Astrocyte of the spinal cord (primary cell): ENCODE measurements around the gene SUGCT.

ENCODE experiments used
- DNase-seq: peaks from one replicate; pipeline ENCODE4 v3.0.0; 2011; ENCODE audit warnings: low read depth, low spot score
- H3K4me3 ChIP-seq: 2 replicates; pipeline ENCODE4 v1.5.1; 2011; ENCODE audit warnings: low read depth, mild to moderate bottlenecking, low read length, moderate library complexity
- in situ Hi-C: cut with HindIII; loops from 2 replicates; pipeline ENCODE4 v1.10.0; 2017; ENCODE audit warnings: low sequenced_read_pairs
- TF ChIP-seq, protein P1 (sequence below): IDR thresholded peaks from 2 replicates; pipeline ENCODE4 v1.5.1; 2012; ENCODE audit warnings: low read depth, mild to moderate bottlenecking, low read length, inconsistent platforms

The SUGCT gene

DNA sequence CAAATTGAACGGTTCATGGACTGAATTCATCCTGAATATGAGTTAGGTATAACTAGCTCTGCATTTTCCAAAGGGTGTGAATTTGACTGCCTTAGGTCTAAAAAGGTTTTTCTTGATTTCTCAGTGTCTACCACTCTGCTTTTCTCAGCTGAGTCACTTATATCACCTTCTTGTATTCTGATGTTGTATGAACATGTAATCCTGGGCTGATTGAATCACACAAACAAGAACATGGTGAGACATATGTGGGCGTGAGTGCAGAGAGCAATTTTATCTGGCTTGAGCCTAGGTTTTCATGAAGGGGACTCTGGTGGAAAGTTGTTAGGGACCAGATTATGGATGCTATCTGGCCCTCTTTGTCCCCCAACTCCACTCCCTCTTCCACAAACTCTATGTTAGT is 239.8 kb downstream of the SUGCT start:
- TF ChIP-seq, protein P1, sequence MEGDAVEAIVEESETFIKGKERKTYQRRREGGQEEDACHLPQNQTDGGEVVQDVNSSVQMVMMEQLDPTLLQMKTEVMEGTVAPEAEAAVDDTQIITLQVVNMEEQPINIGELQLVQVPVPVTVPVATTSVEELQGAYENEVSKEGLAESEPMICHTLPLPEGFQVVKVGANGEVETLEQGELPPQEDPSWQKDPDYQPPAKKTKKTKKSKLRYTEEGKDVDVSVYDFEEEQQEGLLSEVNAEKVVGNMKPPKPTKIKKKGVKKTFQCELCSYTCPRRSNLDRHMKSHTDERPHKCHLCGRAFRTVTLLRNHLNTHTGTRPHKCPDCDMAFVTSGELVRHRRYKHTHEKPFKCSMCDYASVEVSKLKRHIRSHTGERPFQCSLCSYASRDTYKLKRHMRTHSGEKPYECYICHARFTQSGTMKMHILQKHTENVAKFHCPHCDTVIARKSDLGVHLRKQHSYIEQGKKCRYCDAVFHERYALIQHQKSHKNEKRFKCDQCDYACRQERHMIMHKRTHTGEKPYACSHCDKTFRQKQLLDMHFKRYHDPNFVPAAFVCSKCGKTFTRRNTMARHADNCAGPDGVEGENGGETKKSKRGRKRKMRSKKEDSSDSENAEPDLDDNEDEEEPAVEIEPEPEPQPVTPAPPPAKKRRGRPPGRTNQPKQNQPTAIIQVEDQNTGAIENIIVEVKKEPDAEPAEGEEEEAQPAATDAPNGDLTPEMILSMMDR, result no peak
- no peak for DNase-seq
- in situ Hi-C loops, result no loop called here
- no peak overlapping the region for H3K4me3 ChIP-seq

DNA sequence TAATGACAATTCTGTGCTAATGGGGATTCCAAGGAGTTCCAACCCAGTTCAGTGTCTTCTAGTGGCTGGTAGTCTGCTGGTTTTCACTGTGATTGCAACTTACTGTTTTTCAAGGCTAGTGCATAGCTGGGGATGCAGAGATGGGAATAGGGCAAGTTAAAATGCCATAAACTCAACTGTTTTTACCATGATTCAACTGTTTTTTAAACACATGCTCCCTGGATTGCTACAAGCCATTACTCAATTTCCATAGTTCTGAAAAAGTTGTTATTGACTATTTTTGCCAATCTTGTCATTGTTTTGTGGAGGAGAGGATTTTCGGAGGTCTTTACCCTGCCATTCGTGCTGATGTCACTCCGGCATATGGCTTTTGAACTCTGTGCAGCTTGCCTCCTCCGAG is 245.3 kb downstream of the SUGCT start:
- TF ChIP-seq, protein P1, result no peak
- H3K4me3 ChIP-seq, result no peak overlapping the region
- no peak for DNase-seq
- in situ Hi-C loops, result no loop called here

DNA sequence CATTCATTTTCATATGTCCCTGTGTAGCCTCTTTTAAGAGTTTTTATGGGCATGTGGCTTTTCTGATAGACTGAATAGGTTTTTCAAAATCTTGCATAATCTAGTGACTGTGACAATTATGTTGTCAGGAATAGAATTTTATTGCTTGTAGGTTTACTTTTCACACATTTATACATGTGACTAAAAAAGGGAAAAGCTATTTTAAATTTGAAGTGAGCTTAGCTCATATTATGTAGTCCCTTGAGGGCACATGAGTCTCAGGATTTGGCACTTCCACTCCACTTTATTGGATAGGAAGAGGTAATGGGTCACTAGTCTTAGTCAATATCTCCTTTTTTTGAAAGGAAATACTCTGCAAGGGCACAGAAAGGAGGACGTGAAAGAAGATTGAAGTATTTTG is 247.3 kb downstream of the SUGCT start:
- TF ChIP-seq, protein P1, result no peak
- H3K4me3 ChIP-seq, result no peak overlapping the region
- in situ Hi-C loops, result no loop called here
- no peak for DNase-seq

DNA sequence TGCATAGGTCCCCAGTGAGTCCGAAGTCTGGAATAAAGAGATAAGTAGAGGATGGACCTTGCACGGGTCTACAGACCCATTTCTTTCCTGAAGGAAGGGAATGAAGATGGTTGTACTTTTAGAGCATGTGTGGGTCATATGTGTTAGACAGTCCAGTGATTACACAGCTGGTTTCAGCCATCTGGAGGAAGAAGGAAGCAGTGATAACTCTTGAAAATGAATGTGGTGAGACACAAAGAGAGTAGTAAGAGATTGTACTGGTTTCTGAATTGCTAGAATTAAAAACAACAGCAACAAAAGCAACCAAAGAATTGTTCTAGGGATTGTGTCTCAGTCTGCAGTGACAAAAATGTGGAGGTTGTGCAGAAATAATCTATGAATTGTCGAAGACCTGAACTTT is 258.9 kb downstream of the SUGCT start:
- no peak for DNase-seq
- H3K4me3 ChIP-seq, result no peak overlapping the region
- in situ Hi-C loops, result no loop called here
- TF ChIP-seq, protein P1, result no peak

DNA sequence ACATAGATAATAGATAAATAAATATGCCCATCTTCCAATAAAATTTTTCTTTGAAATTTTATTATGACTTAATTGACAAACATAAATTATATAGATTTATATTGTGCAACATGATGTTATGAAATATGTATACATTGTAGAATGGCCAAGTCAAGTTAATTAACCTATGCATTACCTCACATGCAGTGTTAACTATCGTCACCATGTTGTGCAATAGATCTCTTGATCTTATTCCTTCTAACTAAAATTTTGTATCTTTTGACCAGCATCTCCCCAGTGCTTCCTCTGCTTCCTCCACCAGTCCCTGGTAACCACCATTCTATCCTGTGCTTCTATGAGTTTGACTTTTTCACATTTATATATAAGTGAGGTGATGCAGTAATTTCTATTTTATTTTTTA is 259.6 kb downstream of the SUGCT start:
- in situ Hi-C loops, result no loop called here
- H3K4me3 ChIP-seq, result no peak overlapping the region
- no peak for DNase-seq
- TF ChIP-seq, protein P1, result no peak

DNA sequence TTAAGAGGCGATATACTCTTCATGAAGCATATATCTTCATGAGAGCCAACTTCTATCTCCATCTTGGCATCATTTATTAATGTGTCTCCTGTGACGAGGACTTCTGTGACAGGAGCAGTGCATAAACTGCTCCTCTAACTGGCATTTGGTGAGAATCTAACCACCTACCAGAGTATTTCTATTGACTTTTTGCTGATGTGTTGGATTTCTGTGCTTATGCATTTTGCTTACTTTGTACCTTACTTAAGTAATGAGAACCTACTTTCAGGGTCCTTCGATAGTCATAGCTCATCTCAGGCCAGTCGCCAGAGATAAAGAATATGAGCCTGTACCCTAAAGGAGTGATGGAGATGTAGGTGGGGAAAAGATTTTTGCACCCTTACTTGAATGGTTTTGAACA is 265.7 kb downstream of the SUGCT start:
- H3K4me3 ChIP-seq, result no peak overlapping the region
- in situ Hi-C loops, result no loop called here
- TF ChIP-seq, protein P1, result no peak
- DNase-seq, result no peak

DNA sequence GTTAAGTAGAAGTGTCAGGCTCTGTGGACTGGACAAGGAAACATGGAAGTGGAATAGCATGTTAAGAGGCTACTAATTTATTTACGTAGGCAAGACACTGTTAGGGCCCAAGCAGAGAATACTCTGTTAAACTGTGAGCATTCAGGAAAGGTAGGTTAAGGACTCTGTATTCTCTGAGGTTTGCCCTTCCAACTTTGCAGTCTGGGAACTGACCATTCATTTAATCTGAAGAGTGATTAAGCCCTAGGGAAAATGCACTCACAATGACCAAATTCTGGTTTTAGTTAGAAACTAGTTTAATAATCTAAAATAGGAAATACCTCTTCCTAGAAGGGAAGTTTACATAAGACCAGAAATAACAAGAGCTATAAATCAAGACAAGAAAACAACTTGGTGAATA is 266.6 kb downstream of the SUGCT start:
- TF ChIP-seq, protein P1, result no peak
- no peak overlapping the region for H3K4me3 ChIP-seq
- DNase-seq, result no peak
- in situ Hi-C loops, result no loop called here
